SK-N-MC (cell line): ENCODE results near the gene HSP90B1.

Experiments used
- DNase-seq: peaks from one replicate; pipeline ENCODE4 v3.0.0-alpha.2; 2011; ENCODE audit warnings: low read depth, low spot score
- H3K27ac ChIP-seq: fragments of 200-600 bp; sonication (generic); 2 replicates; pipeline ENCODE4 v1.5.1; 2016; ENCODE audit warnings: mixed run types
- H3K36me3 ChIP-seq: fragments of 200-600 bp; sonication (generic); 2 replicates; pipeline ENCODE4 v1.6.1; 2017; ENCODE audit warnings: antibody characterized with exemption, low read length, mixed read lengths; ENCODE audit not compliant: insufficient read depth
- H3K4me3 ChIP-seq: fragments of 200-600 bp; sonication (generic); 2 replicates; pipeline ENCODE4 v1.5.1; 2016
- H3K9ac ChIP-seq: fragments of 200-600 bp; sonication (generic); 2 replicates; pipeline ENCODE4 v1.8.0; 2017; ENCODE audit warnings: mixed run types, mixed read lengths; ENCODE audit not compliant: insufficient read length
- H3K9me3 ChIP-seq: fragments of 200-600 bp; sonication (generic); 2 replicates; pipeline ENCODE4 v1.6.1; 2017; ENCODE audit warnings: low read depth, mild to moderate bottlenecking, antibody characterized with exemption, low read length, moderate library complexity, mixed read lengths
- EZH2 ChIP-seq: fragments of 200-600 bp; sonication (generic); IDR thresholded peaks from one replicate; pipeline ENCODE4 v1.6.1; 2017; ENCODE audit warnings: antibody characterized with exemption
- FOXP2 ChIP-seq: optimal IDR thresholded peaks from 2 replicates; pipeline ENCODE3; 2011; ENCODE audit warnings: mild to moderate bottlenecking, moderate library complexity; ENCODE audit not compliant: insufficient read depth; ENCODE audit errors: extremely low read length, control extremely low read depth
- POLR2AphosphoS5 ChIP-seq: IDR thresholded peaks from 2 replicates; pipeline ENCODE4 v1.6.1; 2012; ENCODE audit warnings: mild to moderate bottlenecking, low read depth, low read length, borderline replicate concordance

Gene HSP90B1

GRCh38 chr12:103975368-103975767 lies 45.2 kb downstream of the HSP90B1 start:
- Histone ChIP-seq H3K9me3 (no peaks in the 10 kb centered on the region), H3K27ac (no peak overlapping the region), H3K4me3 (no peak overlapping the region), H3K9ac (no peak overlapping the region), H3K36me3 (peaks cover 62% of the 10 kb centered on the region)
- TF ChIP-seq POLR2AphosphoS5 (no peak), EZH2 (no peak), FOXP2 (no peak)
- DNase-seq = no peak

GRCh38 chr12:103978384-103978982 lies 48.3 kb downstream of the HSP90B1 start:
- peaks cover 79% of the 10 kb centered on the region for H3K36me3 ChIP-seq
- TF ChIP-seq EZH2 = no peak
- no peak for TF ChIP-seq POLR2AphosphoS5
- no peak for TF ChIP-seq FOXP2
- no peaks in the 10 kb centered on the region for H3K9me3 ChIP-seq
- no peak overlapping the region for H3K9ac ChIP-seq
- no peak overlapping the region for H3K4me3 ChIP-seq
- DNase-seq = no peak
- no peak overlapping the region for H3K27ac ChIP-seq

DNA sequence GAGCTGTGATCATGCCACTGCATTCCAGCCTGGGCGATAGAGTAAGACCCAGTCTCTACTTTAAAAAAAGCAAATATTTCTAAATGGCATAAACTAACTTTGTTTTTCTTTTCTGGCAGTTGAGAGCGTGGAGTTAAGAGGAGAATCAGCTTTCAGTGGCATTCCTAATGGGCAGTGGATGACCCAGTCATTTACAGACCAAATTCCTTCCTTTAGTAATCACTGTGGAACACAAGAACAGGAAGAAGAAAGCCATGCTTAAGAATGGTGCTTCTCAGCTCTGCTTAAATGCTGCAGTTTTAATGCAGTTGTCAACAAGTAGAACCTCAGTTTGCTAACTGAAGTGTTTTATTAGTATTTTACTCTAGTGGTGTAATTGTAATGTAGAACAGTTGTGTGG lies 56.6 kb downstream of the HSP90B1 start:
- Histone ChIP-seq H3K9me3 (no peaks in the 10 kb centered on the region), H3K36me3 (peaks cover 83% of the 10 kb centered on the region), H3K27ac (no peak overlapping the region), H3K4me3 (no peak overlapping the region), H3K9ac (no peak overlapping the region)
- no peak for TF ChIP-seq EZH2
- TF ChIP-seq POLR2AphosphoS5 = no peak
- no peak for TF ChIP-seq FOXP2
- DNase-seq = no peak

DNA sequence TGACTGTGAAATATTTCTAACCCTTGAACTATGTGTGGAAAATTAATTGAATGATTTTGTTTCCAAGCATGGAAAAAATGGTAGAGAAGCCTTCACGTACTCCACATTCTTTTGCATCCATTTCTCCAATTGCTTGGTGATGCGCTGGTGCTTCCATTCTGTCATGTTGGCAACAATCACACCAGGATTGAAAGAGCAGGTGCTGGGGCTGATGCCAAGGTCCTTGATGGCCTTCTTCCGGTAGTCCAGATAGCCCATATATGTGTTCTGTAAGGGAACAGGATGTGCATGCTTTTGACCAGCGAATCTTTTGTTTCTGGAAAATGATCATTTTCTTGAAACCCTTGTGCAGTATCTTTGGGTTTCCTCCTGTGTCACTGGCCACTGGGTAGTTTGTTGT lies 64.0 kb downstream of the HSP90B1 start:
- H3K4me3 ChIP-seq = no peak overlapping the region
- TF ChIP-seq POLR2AphosphoS5 (no peak), FOXP2 (no peak), EZH2 (no peak)
- no peak overlapping the region for H3K27ac ChIP-seq
- DNase-seq = no peak
- no peak overlapping the region for H3K9ac ChIP-seq
- H3K36me3 ChIP-seq = peaks cover 21% of the 10 kb centered on the region
- no peaks in the 10 kb centered on the region for H3K9me3 ChIP-seq

- Histone ChIP-seq H3K9ac (no peak overlapping the region), H3K4me3 (no peak overlapping the region), H3K27ac (no peak overlapping the region), H3K9me3 (no peaks in the 10 kb centered on the region), H3K36me3 (no peaks in the 10 kb centered on the region; the same call in 1 of the 2 replicates)
- TF ChIP-seq EZH2 (no peak), FOXP2 (no peak), POLR2AphosphoS5 (no peak)
- no peak for DNase-seq
Measured at GRCh38 chr12:103996595-103996994, 66.4 kb downstream of the HSP90B1 start.

- Histone ChIP-seq H3K36me3 (no peaks in the 10 kb centered on the region), H3K27ac (0 out of 2 replicates have a peak overlapping the region, but pooled peaks have one; percentile 1), H3K9me3 (no peaks in the 10 kb centered on the region), H3K4me3 (no peak overlapping the region), H3K9ac (no peak overlapping the region)
- TF ChIP-seq FOXP2 (no peak), EZH2 (no peak), POLR2AphosphoS5 (no peak)
- no peak for DNase-seq
Measured at GRCh38 chr12:103997286-103997900, 67.2 kb downstream of the HSP90B1 start.
